Neural progenitor cell (in vitro differentiated cells): ENCODE data around the gene PHKA2.

Experiments used
- CTCF ChIP-seq: fragments of 200-600 bp; sonication (generic); IDR thresholded peaks from 2 replicates; pipeline ENCODE4 v1.5.1; 2017; ENCODE audit warnings: antibody characterized with exemption, mild to moderate bottlenecking
- EZH2 ChIP-seq: fragments of 200-600 bp; sonication (generic); IDR thresholded peaks from 2 replicates; pipeline ENCODE4 v1.6.1; 2017; ENCODE audit warnings: antibody characterized with exemption, mild to moderate bottlenecking, moderate library complexity
- EZH2phosphoT487 ChIP-seq: fragments of 200-600 bp; sonication (generic); IDR thresholded peaks from 2 replicates; pipeline ENCODE4 v1.6.1; 2017; ENCODE audit warnings: antibody characterized with exemption

- TF ChIP-seq CTCF = no peak
- no peak for TF ChIP-seq EZH2phosphoT487
- no peak for TF ChIP-seq EZH2
Observed at GRCh38 chrX:18992829-18993228, 8.9 kb upstream of the PHKA2 start.
